Measurements from ENCODE around the gene RALGAPB.

DNA sequence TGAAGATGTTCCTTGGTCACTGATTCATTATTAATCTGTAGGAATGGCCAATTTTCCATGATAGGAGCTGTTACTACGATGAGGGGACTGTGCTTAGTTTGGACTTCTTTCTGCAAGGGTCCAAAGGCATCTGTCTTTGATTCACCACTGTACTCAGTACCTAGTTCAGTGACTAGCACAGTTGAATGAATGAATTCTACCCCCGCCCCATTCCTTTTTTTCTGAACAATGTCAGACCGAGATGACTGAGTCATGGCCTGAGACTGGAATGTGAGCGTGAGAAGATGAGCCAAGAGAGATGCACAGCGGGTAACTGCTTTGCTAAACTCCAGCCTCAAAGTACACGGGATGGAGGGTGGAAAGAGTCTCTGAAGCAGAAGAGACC lies 37.1 kb upstream of the RALGAPB start:
- TF ChIP-seq EZH2 (optimal IDR thresholded peaks at IDR 0.05; ENCODE audit: low read depth, low read length) (no peak), CTCF (IDR thresholded peaks at IDR 0.05; ENCODE audit: low read length) (no peak), EZH2phosphoT487 (IDR thresholded peaks at IDR 0.05; ENCODE audit: low read length) (no peak)

All from MM.1S (cell line).